ENCODE data around the gene ZNF836.

The ZNF836 gene

GRCh38 chr19:52187407-52187806 lies 16.0 kb upstream of the ZNF836 start:
- DNase-seq, result no peak

- DNase-seq, result no peak
These were observed 5.2 kb upstream of the ZNF836 start for GRCh38 chr19:52176574-52176973.

- no peak for DNase-seq
These were observed 926 bp upstream of the ZNF836 start for GRCh38 chr19:52172347-52172746.

GRCh38 chr19:52170863-52171320 lies 529 bp downstream of the ZNF836 start:
- no peak for DNase-seq

- DNase-seq, result no peak
These were observed 1.1 kb downstream of the ZNF836 start for GRCh38 chr19:52170304-52170703.

GRCh38 chr19:52155596-52156359 lies 15.6 kb downstream of the ZNF836 start:
- DNase-seq, result no peak

GRCh38 chr19:52148256-52148655 lies 23.2 kb downstream of the ZNF836 start:
- no peak for DNase-seq

- no peak for DNase-seq
These were observed 29.3 kb downstream of the ZNF836 start for GRCh38 chr19:52142001-52142595.

- no peak for DNase-seq
These were observed 30.2 kb downstream of the ZNF836 start for GRCh38 chr19:52141203-52141602.

- no peak for DNase-seq
These were observed 31.2 kb downstream of the ZNF836 start for GRCh38 chr19:52140032-52140710.

- DNase-seq, result peak; percentile 99
These were observed 32.0 kb downstream of the ZNF836 start, which contains the start of gene ZNF616 for GRCh38 chr19:52139252-52140031. Gene ZNF616 (minus strand): TSS chr19:52139938. CDS start chr19:52130512, 9,426 bp downstream.

GRCh38 chr19:52138983-52139251 lies 32.5 kb downstream of the ZNF836 start:
- no peak for DNase-seq

- DNase-seq, result peak; percentile 64
These were observed 33.0 kb downstream of the ZNF836 start for GRCh38 chr19:52138278-52138982.

GRCh38 chr19:52120286-52120685 lies 51.1 kb downstream of the ZNF836 start:
- DNase-seq, result no peak

- no peak for DNase-seq
These were observed 55.8 kb downstream of the ZNF836 start for GRCh38 chr19:52115526-52116053.

- no peak for DNase-seq
These were observed 56.7 kb downstream of the ZNF836 start for GRCh38 chr19:52114691-52115090.

- no peak for DNase-seq
These were observed 58.8 kb downstream of the ZNF836 start for GRCh38 chr19:52112624-52113023.

- DNase-seq, result no peak
These were observed 60.6 kb downstream of the ZNF836 start for GRCh38 chr19:52110780-52111179.
